HEK293 (cell line): ENCODE measurements around the gene MYLK4.

ENCODE experiments used
- CTCF ChIA-PET: fragments of 350-600 bp; formaldehyde crosslinking; extraction: SDS; loops from one replicate; lab custom pipeline; 2021; ENCODE audit warnings: antibody characterized with exemption; lab: Yijun Ruan, JAX
- POLR2A ChIA-PET: fragments of 300-600 bp; formaldehyde crosslinking; extraction: SDS; loops from one replicate; lab custom pipeline; 2020; ENCODE audit warnings: antibody characterized with exemption, inconsistent platforms; lab: Yijun Ruan, JAX
- H3K27ac ChIP-seq: fragments of 200-500 bp; sonication (Bioruptor generic); 2 replicates; pipeline ENCODE4 v1.5.1; 2014; ENCODE audit warnings: low read depth, low read length, control low read depth, inconsistent platforms; ENCODE audit errors: extremely low read depth
- H3K36me3 ChIP-seq, 2 experiments: fragments of 200-500 bp in 1 of 2; sonication (Bioruptor generic) in 1 of 2; 1 replicate in 1 of 2; 2 replicates in 1 of 2; pipeline ENCODE4 v1.5.1; 2014 to 2017; ENCODE audit warnings: inconsistent platforms in 2 of 2, low read length in 2 of 2; ENCODE audit not compliant: control insufficient read depth in 2 of 2, insufficient read depth in 1 of 2
- H3K4me1 ChIP-seq: fragments of 200-500 bp; sonication (Bioruptor generic); 2 replicates; pipeline ENCODE4 v1.5.1; 2014; ENCODE audit warnings: mild to moderate bottlenecking, low read length, inconsistent platforms; ENCODE audit not compliant: control insufficient read depth, insufficient read depth
- H3K4me3 ChIP-seq: 2 replicates; pipeline ENCODE4 v1.5.1; 2011; ENCODE audit warnings: low read depth, mild to moderate bottlenecking, control low read depth, low read length, moderate library complexity
- H3K9me3 ChIP-seq: fragments of 200-500 bp; sonication (Bioruptor generic); 2 replicates; pipeline ENCODE4 v1.5.1; 2014; ENCODE audit warnings: low read depth, low read length, inconsistent platforms; ENCODE audit not compliant: control insufficient read depth, insufficient read depth
- FEZF1 ChIP-seq: fragments of 450-650 bp; formaldehyde crosslinking; IDR thresholded peaks from 2 replicates; pipeline ENCODE4 v1.5.1; 2016; ENCODE audit warnings: missing biosample characterization, missing genetic modification characterization
- HOXD13 ChIP-seq: sonication (generic); formaldehyde crosslinking; IDR thresholded peaks from 2 replicates; pipeline ENCODE4 v1.8.0; 2022; ENCODE audit warnings: missing genetic modification reagents, borderline replicate concordance
- KLF8 ChIP-seq: fragments of 450-650 bp; formaldehyde crosslinking; IDR thresholded peaks from 2 replicates; pipeline ENCODE4 v1.5.1; 2016; ENCODE audit warnings: missing biosample characterization, missing genetic modification characterization
- OSR2 ChIP-seq: fragments of 450-650 bp; formaldehyde crosslinking; IDR thresholded peaks from 2 replicates; pipeline ENCODE4 v1.5.1; 2016; ENCODE audit warnings: missing biosample characterization, missing genetic modification characterization
- SCRT1 ChIP-seq: fragments of 450-650 bp; formaldehyde crosslinking; IDR thresholded peaks from 2 replicates; pipeline ENCODE4 v1.5.1; 2016; ENCODE audit warnings: missing biosample characterization, missing genetic modification characterization, borderline replicate concordance
- SCRT2 ChIP-seq: fragments of 450-650 bp; formaldehyde crosslinking; IDR thresholded peaks from 2 replicates; pipeline ENCODE4 v1.5.1; 2016; ENCODE audit warnings: missing biosample characterization, missing genetic modification characterization
- WT1 ChIP-seq: fragments of 450-650 bp; formaldehyde crosslinking; IDR thresholded peaks from 2 replicates; pipeline ENCODE4 v1.5.1; 2016; ENCODE audit warnings: missing biosample characterization, missing genetic modification characterization
- ZNF140 ChIP-seq: fragments of 450-650 bp; formaldehyde crosslinking; IDR thresholded peaks from 2 replicates; pipeline ENCODE4 v1.5.1; 2016; ENCODE audit warnings: missing biosample characterization, missing genetic modification characterization
- ZNF274 ChIP-seq, 2 experiments: fragments of 200-500 bp in 1 of 2; fragments of 450-650 bp in 1 of 2; sonication (Bioruptor generic) in 1 of 2; formaldehyde crosslinking in 1 of 2; IDR thresholded peaks; 2 replicates each; pipeline versions ENCODE4 v1.5.1 to v1.6.1; 2014 to 2016; ENCODE audit warnings: borderline replicate concordance in 1 of 2, inconsistent platforms in 1 of 2, low read length in 1 of 2, missing biosample characterization in 1 of 2, missing genetic modification characterization in 1 of 2
- ZNF548 ChIP-seq: fragments of 450-650 bp; formaldehyde crosslinking; IDR thresholded peaks from 2 replicates; pipeline ENCODE4 v1.5.1; 2016; ENCODE audit warnings: missing biosample characterization, missing genetic modification characterization
- ZNF580 ChIP-seq: fragments of 450-650 bp; formaldehyde crosslinking; IDR thresholded peaks from 2 replicates; pipeline ENCODE4 v1.5.1; 2016; ENCODE audit warnings: missing biosample characterization, missing genetic modification characterization
- ZNF658 ChIP-seq: fragments of 450-650 bp; formaldehyde crosslinking; IDR thresholded peaks from 2 replicates; pipeline ENCODE4; 2016; ENCODE audit warnings: missing biosample characterization, missing genetic modification characterization
- ZNF785 ChIP-seq: fragments of 450-650 bp; formaldehyde crosslinking; IDR thresholded peaks from 2 replicates; pipeline ENCODE4 v1.5.1; 2016; ENCODE audit warnings: missing biosample characterization, missing genetic modification characterization
- ZNF843 ChIP-seq: fragments of 450-650 bp; formaldehyde crosslinking; IDR thresholded peaks from 2 replicates; pipeline ENCODE4 v1.5.1; 2016; ENCODE audit warnings: missing biosample characterization, missing genetic modification characterization
- TF ChIP-seq, protein P1 (sequence below): fragments of 450-650 bp; formaldehyde crosslinking; IDR thresholded peaks from 2 replicates; pipeline ENCODE4 v1.5.1; 2016; ENCODE audit warnings: missing biosample characterization, missing genetic modification characterization
- TF ChIP-seq, protein P2 (sequence below): fragments of 450-650 bp; formaldehyde crosslinking; IDR thresholded peaks from 2 replicates; pipeline ENCODE4 v1.5.1; 2016; ENCODE audit warnings: missing biosample characterization, missing genetic modification characterization
- TF ChIP-seq, protein P3 (sequence below): fragments of 450-650 bp; formaldehyde crosslinking; IDR thresholded peaks from 2 replicates; pipeline ENCODE4 v1.5.1; 2017; ENCODE audit warnings: missing biosample characterization, missing genetic modification characterization
- TF ChIP-seq, protein P4 (sequence below): fragments of 450-650 bp; formaldehyde crosslinking; IDR thresholded peaks from 2 replicates; pipeline ENCODE4 v1.5.1; 2017; ENCODE audit warnings: missing biosample characterization, missing genetic modification characterization

MYLK4 gene

DNA sequence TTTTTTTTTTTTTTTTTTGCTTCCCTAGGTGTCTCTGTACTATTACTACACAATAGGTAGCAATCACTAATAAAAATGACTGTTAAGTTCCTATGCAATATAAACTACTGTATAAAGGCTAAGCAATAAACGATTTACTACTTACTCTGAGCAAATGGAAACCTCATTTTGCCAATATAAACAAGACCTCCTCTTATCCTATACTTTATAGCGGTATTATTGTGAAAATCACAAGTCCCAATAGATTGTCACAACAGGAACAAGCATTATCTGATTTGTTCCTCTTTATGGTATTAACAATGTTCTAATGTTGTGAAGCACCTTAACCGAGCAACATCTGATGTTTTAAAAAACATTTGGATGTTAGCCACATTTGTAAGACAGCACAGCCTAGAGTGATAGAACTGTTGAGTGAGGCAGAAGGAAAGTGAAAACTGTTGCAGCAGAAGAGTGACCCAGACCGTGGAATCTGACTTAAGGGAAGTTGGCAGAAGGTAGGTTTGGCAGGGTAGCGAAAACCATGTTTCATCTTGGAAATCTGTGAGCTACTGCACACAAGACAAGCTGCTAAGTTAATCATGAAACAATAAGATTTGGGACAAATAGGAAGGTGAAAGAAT is 94.2 kb downstream of the MYLK4 start:
- H3K4me3 ChIP-seq = no peak overlapping the region
- no peaks in the 10 kb centered on the region; the same call in 1 of the 2 replicates for H3K9me3 ChIP-seq
- ChIA-PET POLR2A (no interaction called here), CTCF (interaction anchor here (0.6 to 0.7 kb wide), 2 partner anchors 22 to 94 kb away, joined by 4 read pairs; no protein-coding TSS in a partner anchor)
- H3K4me1 ChIP-seq = 0 out of 2 replicates have a peak, but pooled peaks cover 2% of the 10 kb centered on the region
- H3K27ac ChIP-seq = no peak overlapping the region
- TF ChIP-seq ZNF580 (tag by site-specific recombination) (0 out of 2 replicates have a peak, but pooled peaks have one; percentile 34), ZNF843 (tag by site-specific recombination) (peak; percentile 60; the same call in 1 of the 2 replicates), ZNF548 (no peak), ZNF274 (IDR thresholded peaks at IDR 0.05; ENCODE audit: low read length) (no peak), ZNF274 (tag by site-specific recombination; IDR thresholded peaks at IDR 0.05; ENCODE audit: borderline replicate concordance) (no peak), HOXD13 (CRISPR knock-in tag) (no peak), WT1 (tag by site-specific recombination) (0 out of 2 replicates have a peak, but pooled peaks have one; percentile 16), KLF8 (tag by site-specific recombination) (no peak), OSR2 (tag by site-specific recombination) (0 out of 2 replicates have a peak, but pooled peaks have one; percentile 22), FEZF1 (tag by site-specific recombination) (peak; percentile 69), SCRT1 (tag by site-specific recombination) (peak; percentile 75; the same call in 1 of the 2 replicates), SCRT2 (tag by site-specific recombination) (peak; percentile 72), ZNF140 (tag by site-specific recombination) (no peak), ZNF785 (tag by site-specific recombination) (no peak), ZNF658 (tag by site-specific recombination) (no peak)
- TF ChIP-seq, protein P1, sequence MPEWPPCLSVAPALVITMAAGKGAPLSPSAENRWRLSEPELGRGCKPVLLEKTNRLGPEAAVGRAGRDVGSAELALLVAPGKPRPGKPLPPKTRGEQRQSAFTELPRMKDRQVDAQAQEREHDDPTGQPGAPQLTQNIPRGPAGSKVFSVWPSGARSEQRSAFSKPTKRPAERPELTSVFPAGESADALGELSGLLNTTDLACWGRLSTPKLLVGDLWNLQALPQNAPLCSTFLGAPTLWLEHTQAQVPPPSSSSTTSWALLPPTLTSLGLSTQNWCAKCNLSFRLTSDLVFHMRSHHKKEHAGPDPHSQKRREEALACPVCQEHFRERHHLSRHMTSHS (tag by site-specific recombination) = no peak
- TF ChIP-seq, protein P2, sequence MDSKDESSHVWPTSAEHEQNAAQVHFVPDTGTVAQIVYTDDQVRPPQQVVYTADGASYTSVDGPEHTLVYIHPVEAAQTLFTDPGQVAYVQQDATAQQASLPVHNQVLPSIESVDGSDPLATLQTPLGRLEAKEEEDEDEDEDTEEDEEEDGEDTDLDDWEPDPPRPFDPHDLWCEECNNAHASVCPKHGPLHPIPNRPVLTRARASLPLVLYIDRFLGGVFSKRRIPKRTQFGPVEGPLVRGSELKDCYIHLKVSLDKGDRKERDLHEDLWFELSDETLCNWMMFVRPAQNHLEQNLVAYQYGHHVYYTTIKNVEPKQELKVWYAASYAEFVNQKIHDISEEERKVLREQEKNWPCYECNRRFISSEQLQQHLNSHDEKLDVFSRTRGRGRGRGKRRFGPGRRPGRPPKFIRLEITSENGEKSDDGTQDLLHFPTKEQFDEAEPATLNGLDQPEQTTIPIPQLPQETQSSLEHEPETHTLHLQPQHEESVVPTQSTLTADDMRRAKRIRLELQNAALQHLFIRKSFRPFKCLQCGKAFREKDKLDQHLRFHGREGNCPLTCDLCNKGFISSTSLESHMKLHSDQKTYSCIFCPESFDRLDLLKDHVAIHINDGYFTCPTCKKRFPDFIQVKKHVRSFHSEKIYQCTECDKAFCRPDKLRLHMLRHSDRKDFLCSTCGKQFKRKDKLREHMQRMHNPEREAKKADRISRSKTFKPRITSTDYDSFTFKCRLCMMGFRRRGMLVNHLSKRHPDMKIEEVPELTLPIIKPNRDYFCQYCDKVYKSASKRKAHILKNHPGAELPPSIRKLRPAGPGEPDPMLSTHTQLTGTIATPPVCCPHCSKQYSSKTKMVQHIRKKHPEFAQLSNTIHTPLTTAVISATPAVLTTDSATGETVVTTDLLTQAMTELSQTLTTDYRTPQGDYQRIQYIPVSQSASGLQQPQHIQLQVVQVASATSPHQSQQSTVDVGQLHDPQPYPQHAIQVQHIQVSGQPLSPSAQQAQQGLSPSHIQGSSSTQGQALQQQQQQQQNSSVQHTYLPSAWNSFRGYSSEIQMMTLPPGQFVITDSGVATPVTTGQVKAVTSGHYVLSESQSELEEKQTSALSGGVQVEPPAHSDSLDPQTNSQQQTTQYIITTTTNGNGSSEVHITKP = no peak
- TF ChIP-seq, protein P3, sequence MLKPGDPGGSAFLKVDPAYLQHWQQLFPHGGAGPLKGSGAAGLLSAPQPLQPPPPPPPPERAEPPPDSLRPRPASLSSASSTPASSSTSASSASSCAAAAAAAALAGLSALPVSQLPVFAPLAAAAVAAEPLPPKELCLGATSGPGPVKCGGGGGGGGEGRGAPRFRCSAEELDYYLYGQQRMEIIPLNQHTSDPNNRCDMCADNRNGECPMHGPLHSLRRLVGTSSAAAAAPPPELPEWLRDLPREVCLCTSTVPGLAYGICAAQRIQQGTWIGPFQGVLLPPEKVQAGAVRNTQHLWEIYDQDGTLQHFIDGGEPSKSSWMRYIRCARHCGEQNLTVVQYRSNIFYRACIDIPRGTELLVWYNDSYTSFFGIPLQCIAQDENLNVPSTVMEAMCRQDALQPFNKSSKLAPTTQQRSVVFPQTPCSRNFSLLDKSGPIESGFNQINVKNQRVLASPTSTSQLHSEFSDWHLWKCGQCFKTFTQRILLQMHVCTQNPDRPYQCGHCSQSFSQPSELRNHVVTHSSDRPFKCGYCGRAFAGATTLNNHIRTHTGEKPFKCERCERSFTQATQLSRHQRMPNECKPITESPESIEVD = 0 out of 2 replicates have a peak, but pooled peaks have one; percentile 39
- TF ChIP-seq, protein P4, sequence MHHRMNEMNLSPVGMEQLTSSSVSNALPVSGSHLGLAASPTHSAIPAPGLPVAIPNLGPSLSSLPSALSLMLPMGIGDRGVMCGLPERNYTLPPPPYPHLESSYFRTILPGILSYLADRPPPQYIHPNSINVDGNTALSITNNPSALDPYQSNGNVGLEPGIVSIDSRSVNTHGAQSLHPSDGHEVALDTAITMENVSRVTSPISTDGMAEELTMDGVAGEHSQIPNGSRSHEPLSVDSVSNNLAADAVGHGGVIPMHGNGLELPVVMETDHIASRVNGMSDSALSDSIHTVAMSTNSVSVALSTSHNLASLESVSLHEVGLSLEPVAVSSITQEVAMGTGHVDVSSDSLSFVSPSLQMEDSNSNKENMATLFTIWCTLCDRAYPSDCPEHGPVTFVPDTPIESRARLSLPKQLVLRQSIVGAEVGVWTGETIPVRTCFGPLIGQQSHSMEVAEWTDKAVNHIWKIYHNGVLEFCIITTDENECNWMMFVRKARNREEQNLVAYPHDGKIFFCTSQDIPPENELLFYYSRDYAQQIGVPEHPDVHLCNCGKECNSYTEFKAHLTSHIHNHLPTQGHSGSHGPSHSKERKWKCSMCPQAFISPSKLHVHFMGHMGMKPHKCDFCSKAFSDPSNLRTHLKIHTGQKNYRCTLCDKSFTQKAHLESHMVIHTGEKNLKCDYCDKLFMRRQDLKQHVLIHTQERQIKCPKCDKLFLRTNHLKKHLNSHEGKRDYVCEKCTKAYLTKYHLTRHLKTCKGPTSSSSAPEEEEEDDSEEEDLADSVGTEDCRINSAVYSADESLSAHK (tag by site-specific recombination) = 0 out of 2 replicates have a peak, but pooled peaks have one; percentile 37
- TF ChIP-seq, all 188 proteins: peak for 9
- H3K36me3 ChIP-seq = no peaks in the 10 kb centered on the region
